HUDEP-2 (cell line): Measurements from ENCODE around the gene CD47.

Source experiments
- DNase-seq, 76 experiments: peaks; one replicate each; lab custom pipeline; 2025; ENCODE audit not compliant: unreplicated experiment in 76 of 76; lab: John Stamatoyannopoulos, UW

Gene CD47

DNA sequence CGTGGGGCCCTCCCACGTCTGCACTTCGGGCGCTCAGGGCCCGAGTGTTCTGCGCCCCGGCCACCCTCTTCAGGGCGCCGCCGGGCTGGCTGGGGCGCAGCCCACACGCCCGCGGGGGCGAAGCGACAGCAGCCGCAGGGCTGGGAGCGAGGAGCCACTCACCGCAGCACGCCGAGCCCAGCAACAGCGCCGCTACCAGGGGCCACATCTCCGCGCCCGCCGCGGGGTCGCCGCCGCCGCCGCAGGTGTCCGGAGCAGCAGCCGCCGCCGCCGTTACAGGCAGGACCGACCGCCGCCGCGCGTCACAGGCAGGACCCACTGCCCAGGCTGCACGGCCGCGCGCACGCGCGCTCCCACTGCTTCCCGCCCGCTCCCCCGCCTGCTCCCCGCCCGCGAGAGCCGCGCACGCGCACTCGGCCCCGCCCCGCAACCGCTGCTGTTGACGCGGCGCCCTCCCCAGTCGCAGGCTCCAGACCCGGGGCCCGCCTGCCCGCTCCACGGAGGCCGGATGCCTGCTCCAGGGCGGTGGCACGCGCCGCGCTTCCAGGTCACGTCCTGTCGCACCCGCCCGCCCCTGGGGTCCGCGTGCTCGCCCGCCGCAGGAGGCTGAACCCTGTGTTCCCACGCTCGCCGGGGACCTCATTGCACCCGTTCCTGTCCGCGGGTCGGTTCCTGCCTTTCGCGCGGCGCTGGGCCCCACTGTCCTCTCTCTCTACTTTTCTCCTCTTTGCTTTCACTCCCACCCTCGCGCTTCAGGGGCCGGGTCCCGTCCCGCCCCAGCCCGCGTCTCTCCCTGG, at the start of gene CD47:
Gene CD47, minus strand, starts transcription at position 331 of the 797 bp plus-strand sequence. Its CDS starts 123 bp downstream, at position 208.
- peak in 73 of 76 experiments; percentile 24 to 93 (median 86) for DNase-seq

GRCh38 chr3:108137460-108137814, 46.6 kb upstream of the CD47 start:
- DNase-seq = no peak

DNA sequence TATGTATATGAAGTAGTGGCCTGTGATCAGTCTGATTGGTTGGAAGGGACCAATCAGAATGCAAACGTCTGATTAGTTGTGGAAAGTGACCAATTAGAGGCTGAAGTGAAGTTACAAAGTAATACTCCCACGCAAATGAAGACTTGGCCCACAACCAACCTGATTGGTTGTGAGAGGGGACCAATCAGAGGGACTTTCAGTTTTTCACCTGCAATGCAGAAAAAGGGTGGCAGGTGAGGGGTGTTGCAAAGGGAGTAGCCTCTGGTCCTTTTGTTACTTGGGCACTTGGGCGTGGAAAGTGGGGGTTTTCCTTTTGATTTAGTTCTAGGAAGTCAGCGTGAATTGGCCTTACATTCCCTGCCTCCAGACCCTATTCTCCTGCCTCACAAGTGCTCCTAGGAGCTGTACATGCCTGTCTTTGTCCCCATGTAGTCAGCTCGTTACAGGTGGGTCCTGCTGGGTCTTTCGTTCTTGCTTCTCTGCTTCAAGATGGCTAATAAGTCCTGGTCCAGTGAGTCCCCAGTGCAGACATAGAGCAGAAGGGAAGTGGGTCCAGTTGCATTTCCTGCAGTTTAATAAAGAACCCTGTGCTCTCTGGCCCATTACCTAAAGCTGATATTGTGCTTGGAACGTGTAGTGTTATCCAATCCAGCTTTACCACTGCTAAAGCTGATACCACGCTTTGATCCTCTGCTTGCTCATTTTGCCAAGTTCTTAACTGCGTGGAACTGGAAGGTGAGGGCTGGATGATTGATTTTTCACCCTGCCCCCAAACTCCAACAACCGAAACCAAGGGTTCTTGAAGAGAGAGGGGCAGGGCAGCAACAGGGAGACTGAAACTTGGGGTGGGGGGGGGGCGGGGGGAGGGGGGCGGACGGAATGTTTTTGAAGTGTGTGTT, 46.0 kb upstream of the CD47 start:
- no peak for DNase-seq

DNA sequence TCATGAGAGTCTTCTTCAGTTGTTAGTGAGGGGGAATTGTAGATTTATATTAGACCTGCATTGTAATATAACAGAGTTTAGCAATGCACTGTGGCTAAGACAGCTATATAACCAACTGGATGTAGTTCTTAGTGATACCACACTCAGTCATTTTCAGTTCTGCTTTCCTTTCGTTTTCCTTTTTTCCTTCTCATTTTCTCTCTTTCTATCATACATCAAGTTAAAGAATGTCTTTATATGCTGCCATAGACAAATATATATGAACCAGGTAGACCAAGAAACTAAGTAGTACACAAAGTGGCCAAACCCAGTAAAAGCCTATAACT, 43.7 kb upstream of the CD47 start:
- DNase-seq = no peak

DNA sequence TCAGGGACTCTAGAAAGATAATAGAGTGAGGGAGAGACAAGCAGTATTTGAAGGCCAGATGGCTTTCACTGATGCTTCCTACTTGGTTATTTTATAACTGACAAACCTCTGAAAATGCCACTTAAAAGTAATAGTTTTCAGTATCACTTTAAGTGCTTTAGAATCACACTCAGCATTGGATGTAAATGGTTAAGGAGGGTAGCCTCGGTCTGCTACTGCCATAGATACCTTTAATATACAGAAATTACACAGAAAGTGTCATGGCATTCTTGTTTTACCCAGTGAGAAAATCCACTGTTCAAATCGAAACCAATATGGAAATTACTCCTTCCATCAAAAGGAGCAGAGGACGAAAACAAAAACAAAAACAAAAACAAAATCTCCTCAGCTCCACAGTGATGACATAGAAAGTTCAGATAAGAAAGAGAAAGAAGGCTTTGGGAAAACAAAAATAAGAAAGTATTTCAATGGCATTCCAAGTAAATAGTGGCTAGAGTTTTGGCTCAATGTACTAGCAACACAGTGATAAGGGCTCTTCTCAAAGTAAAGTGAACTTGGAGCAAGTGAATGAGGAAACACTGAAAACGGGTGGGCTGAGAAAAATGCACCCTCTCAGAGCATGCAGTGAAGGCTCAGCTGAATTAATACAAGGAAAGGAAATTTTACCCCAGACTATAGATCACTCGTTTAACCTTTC, 43.2 kb upstream of the CD47 start:
- DNase-seq = no peak

- DNase-seq = no peak
Measured at GRCh38 chr3:108133048-108133369, 42.2 kb upstream of the CD47 start.

- DNase-seq = no peak
Measured at GRCh38 chr3:108131475-108132134, 40.8 kb upstream of the CD47 start.

DNA sequence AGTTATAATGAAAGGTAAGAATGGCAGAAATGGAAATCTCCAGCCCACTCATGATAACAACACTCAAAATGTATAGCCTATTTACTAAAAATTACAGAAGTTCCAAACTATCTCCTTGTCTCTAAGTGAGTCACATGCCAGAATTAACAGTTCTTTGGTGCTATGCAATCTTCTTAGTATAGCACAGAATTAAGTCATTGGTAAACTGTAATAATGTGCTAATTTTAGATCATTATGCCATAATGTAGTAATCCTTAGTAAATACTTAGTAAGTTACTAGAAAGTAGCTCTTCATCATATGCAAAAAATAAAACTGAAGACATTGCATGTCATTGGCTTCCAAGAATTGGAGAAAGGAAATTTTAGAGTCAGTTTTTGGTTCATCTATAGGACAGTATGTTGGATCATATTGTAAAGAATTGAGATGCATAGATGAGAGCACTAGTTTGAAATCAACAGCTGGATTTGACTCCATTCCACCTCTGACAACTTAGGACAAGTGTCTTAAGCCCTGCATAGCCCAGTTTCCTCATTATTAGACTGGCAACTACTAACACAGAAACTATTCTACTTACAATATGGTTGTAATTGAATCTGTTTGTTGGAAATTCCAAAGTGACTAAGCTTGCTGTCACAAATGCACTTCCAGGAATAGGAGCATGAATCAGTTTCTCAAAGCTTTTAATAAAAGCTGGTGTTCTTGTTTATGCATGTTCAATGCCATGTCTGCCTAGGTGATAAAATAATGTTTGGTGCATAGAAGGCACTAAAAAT, 40.1 kb upstream of the CD47 start:
- no peak for DNase-seq

- DNase-seq = no peak
Measured at GRCh38 chr3:108130236-108130635, 39.4 kb upstream of the CD47 start.

DNA sequence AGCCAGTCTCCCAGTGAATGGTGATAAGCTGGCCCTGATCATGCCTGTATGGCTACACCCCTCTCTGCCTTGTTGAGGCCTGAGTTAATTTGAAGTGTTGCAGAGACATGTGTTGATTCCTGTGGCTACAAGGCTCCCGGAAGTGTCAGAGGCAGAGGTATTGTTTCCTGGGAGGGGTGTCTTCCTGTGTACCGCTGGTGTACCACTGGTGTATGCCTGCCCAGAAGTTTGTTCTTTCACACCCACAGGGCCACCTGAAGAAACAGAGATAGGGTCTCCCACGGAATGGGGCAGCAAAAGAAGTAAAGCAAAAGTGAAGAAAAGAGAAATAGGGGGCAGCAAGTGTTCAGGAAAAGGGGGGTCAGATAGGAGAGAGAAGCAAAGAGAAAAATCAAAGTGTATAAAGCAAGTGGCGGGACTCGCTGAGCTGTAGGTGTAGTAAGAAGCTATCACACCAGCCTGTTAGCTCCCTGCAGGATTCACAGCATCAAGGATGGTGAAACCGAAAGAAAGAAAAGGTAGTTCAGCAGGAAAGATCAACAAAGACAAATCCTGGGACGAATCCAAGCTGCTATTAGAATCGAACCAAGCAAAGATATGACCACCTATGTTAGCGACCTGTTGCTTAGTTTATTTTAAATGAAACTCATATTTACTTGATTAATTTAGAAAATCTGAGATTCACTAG, 36.6 kb upstream of the CD47 start:
- peak in 4 of 76 experiments; percentile 4 to 20 (median 20) for DNase-seq

GRCh38 chr3:108126348-108126747, 35.5 kb upstream of the CD47 start:
- DNase-seq = no peak

DNA sequence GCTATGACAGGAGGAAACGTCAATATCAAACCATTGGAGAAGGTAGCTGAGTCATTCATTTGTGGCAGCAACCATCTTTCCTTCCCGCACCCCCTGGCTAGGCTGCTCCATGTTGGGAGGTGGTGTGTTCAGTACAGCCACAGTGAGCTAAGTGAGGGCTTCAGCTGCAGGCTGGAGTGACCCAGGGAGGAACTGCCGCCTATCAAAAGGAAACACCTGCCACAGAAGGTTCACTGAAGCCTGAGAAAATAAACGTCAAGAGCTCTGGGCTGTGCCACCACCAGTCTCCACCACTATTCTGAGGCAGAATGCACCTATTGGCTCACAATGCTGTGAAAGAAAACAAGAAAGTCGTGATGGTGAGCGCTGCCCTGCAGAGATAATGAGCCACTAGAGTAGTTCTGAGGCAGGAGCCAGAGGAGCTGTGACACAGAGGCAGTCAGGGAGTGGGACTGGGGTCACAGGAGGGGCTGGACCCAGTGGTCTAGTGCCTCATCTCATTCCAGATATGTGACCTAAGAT, 34.8 kb upstream of the CD47 start:
- peak in 68 of 76 experiments; percentile 10 to 87 (median 52) for DNase-seq

DNA sequence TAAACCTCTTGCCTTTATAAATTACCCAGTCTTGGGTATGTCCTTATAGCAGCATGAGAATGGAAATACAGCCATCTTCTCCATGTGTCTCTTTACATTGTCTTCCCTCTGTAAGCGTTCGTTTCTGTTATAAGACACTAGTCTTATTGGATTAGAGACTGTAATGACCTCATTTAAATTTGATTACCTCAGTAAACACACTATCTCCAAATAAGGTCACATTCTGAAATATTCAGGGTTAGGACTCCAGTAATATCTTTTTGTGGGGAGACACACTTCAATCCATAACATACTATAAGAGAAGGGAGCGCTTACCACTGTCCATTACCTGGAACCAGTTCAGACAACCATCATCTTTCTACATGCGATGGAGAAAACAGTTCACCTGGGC, 34.3 kb upstream of the CD47 start:
- no peak for DNase-seq

- peak in 43 of 76 experiments; percentile 6 to 75 (median 29) for DNase-seq
Measured at GRCh38 chr3:108124337-108125152, 33.7 kb upstream of the CD47 start.

- DNase-seq = no peak
Measured at GRCh38 chr3:108123326-108123725, 32.5 kb upstream of the CD47 start.

DNA sequence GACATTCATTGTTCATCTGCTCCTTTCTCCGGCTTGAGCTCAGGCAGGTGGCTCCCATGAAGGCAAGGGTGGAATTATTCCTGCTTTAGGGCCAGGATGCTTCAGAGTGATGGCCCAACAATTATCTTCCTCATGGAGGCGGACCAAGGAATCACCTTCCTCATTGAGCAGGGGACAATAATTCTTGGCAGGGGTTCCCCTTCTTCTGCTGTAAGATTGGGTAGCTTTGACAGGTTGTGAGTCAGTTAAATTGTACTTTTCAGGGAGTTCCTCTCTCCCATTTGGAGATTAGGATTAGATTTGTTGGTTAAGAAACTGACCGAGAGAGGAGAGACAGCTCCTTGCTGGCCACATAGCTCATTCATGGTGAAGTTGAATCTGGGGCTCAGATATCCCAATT, 31.4 kb upstream of the CD47 start:
- DNase-seq = no peak

DNA sequence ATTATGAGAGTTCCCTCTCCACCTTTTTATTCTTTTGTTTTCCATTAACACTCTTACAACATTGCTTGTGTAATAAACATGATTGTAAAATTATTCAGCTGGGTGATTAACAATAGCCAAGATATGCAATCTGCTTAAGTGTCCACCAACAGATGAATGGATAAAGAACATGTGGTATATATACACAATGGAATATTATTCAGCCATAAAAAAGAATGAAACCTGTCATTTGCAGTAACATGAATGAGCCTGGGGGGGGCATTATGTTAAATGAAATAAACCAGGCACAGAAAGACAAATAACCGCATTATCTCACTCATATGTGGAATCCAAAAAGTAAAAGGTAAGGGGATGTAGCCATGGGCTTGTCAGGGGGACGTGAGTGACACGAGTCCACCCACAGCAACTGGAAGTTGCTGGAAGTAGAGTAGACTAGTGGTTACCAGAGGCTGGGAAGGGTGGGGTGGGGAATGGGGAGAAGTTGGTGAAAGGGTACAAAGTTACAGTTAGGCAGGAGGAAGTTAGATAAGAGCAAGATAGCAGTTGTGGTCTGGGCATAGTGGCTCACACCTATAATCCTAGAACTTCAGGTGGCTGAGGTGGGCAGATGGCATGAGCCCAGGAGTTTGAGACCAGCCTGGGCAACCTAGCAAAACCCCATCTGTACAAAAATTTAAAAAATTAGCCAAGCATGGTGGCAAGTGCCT, 28.7 kb upstream of the CD47 start:
- DNase-seq = peak in 28 of 76 experiments; percentile 8 to 76 (median 24)
